Measurements from ENCODE around the gene EXOC4. TPM values are rescaled to one million over a fixed set of nuclear protein-coding genes. Genes with fewer than 3 reads are reported as not detected.
A peak's percentile ranks its signal among the peaks of the same experiment; 100 is the strongest.

EXOC4 gene
- total RNA-seq, 1 experiment from 2014 or later = 66.2 TPM

GRCh38 chr7:133861876-133862275, 609.0 kb downstream of the EXOC4 start:
- H3K27ac Mint-ChIP-seq (ENCODE audit: unreplicated experiment) = no peak overlapping the region
- CTCF ChIA-PET = no interaction called here

GRCh38 chr7:133863362-133864061, 610.6 kb downstream of the EXOC4 start:
- peaks cover 12% of the 10 kb centered on the region for H3K4me1 ChIP-seq
- no peaks in the 10 kb centered on the region for H3K9me3 ChIP-seq
- Mint-ChIP-seq H3K4me3 (ENCODE audit: unreplicated experiment) (no peak overlapping the region), H3K36me3 (ENCODE audit: insufficient read depth, unreplicated experiment) (no peaks in the 10 kb centered on the region), H3K4me1 (ENCODE audit: low read depth, unreplicated experiment) (no peaks in the 10 kb centered on the region), H3K9me3 (ENCODE audit: unreplicated experiment) (no peaks in the 10 kb centered on the region), H3K27ac (ENCODE audit: unreplicated experiment) (no peak overlapping the region), H3K27me3 (ENCODE audit: insufficient read depth, unreplicated experiment) (no peaks in the 10 kb centered on the region)
- ChIA-PET POLR2A (no interaction called here), CTCF (interaction anchor here (1.1 kb wide), 1 partner anchor 9 kb away, joined by 4 read pairs; no protein-coding TSS in a partner anchor)
- H3K4me3 ChIP-seq (ENCODE audit: low read depth, low read length) = no peak overlapping the region
- no peaks in the 10 kb centered on the region for H3K36me3 ChIP-seq (ENCODE audit: control insufficient read depth, insufficient read depth, low read length)
- H3K27me3 ChIP-seq (replicated peaks; ENCODE audit: control insufficient read depth, insufficient read depth, low read length) = no peaks in the 10 kb centered on the region
- no TSS peak for BruUV-seq (replicated peaks)
- intact Hi-C loops (cut with micrococcal nuclease; ENCODE audit: unreplicated experiment) = loop anchor here (1.0 kb wide), 1 partner anchor 21 kb away; no protein-coding TSS in a partner anchor
- no peak for TF ChIP-seq CTCF (IDR thresholded peaks at IDR 0.05; ENCODE audit: insufficient read depth in 1 of 2, low read depth in 1 of 2, low read length in 1 of 2, severe bottlenecking in 1 of 2, unreplicated experiment in 1 of 2)
- DNase-seq = peak in 1 of 2 experiments; percentile 38

More at GRCh38 chr7:133861876-133862275, 609.0 kb downstream of the EXOC4 start:
- H3K4me3 ChIP-seq (ENCODE audit: low read depth, low read length) = no peak overlapping the region
- H3K36me3 Mint-ChIP-seq (ENCODE audit: insufficient read depth, unreplicated experiment) = no peaks in the 10 kb centered on the region
- TF ChIP-seq CTCF (IDR thresholded peaks at IDR 0.05; ENCODE audit: insufficient read depth in 1 of 2, low read depth in 1 of 2, low read length in 1 of 2, severe bottlenecking in 1 of 2, unreplicated experiment in 1 of 2) = no peak
- POLR2A ChIA-PET = no interaction called here
- BruUV-seq (replicated peaks) = no TSS peak
- H3K36me3 ChIP-seq (ENCODE audit: control insufficient read depth, insufficient read depth, low read length) = no peaks in the 10 kb centered on the region; the same call in 1 of the 2 replicates
- H3K27me3 ChIP-seq (replicated peaks; ENCODE audit: control insufficient read depth, insufficient read depth, low read length) = no peaks in the 10 kb centered on the region
- no peak for DNase-seq
- peaks cover 12% of the 10 kb centered on the region for H3K4me1 ChIP-seq
- no peaks in the 10 kb centered on the region for H3K4me1 Mint-ChIP-seq (ENCODE audit: low read depth, unreplicated experiment)
- H3K4me3 Mint-ChIP-seq (ENCODE audit: unreplicated experiment) = no peak overlapping the region
- H3K9me3 Mint-ChIP-seq (ENCODE audit: unreplicated experiment) = no peaks in the 10 kb centered on the region
- no peaks in the 10 kb centered on the region for H3K9me3 ChIP-seq
- intact Hi-C loops (cut with micrococcal nuclease; ENCODE audit: unreplicated experiment) = no loop called here
- no peaks in the 10 kb centered on the region for H3K27me3 Mint-ChIP-seq (ENCODE audit: insufficient read depth, unreplicated experiment)

- no peaks in the 10 kb centered on the region for H3K9me3 ChIP-seq
- H3K9me3 Mint-ChIP-seq (ENCODE audit: unreplicated experiment) = no peaks in the 10 kb centered on the region
- H3K4me1 Mint-ChIP-seq (ENCODE audit: low read depth, unreplicated experiment) = no peaks in the 10 kb centered on the region
- no peak for TF ChIP-seq CTCF (IDR thresholded peaks at IDR 0.05; ENCODE audit: insufficient read depth in 1 of 2, low read depth in 1 of 2, low read length in 1 of 2, severe bottlenecking in 1 of 2, unreplicated experiment in 1 of 2)
- no peaks in the 10 kb centered on the region for H3K27me3 ChIP-seq (replicated peaks; ENCODE audit: control insufficient read depth, insufficient read depth, low read length)
- no TSS peak for BruUV-seq (replicated peaks)
- DNase-seq = no peak
- no peak overlapping the region for H3K4me3 ChIP-seq (ENCODE audit: low read depth, low read length)
- H3K36me3 Mint-ChIP-seq (ENCODE audit: insufficient read depth, unreplicated experiment) = no peaks in the 10 kb centered on the region
- ChIA-PET CTCF (no interaction called here), POLR2A (no interaction called here)
- H3K27me3 Mint-ChIP-seq (ENCODE audit: insufficient read depth, unreplicated experiment) = no peaks in the 10 kb centered on the region
- intact Hi-C loops (cut with micrococcal nuclease; ENCODE audit: unreplicated experiment) = no loop called here
- peaks cover 1% of the 10 kb centered on the region; the same call in 1 of the 2 replicates for H3K4me1 ChIP-seq
- no peak overlapping the region for H3K4me3 Mint-ChIP-seq (ENCODE audit: unreplicated experiment)
- H3K27ac Mint-ChIP-seq (ENCODE audit: unreplicated experiment) = no peak overlapping the region
- H3K36me3 ChIP-seq (ENCODE audit: control insufficient read depth, insufficient read depth, low read length) = no peaks in the 10 kb centered on the region
Observed at GRCh38 chr7:133869556-133869955, 616.7 kb downstream of the EXOC4 start.
